LHCN-M2 (cell line): ENCODE data around the gene ATRNL1. TPM values are rescaled to one million over a fixed set of nuclear protein-coding genes. Genes with fewer than 3 reads are reported as not detected.
"Not testable (repeated sequence)": the region's sequence is repeated elsewhere in the genome, so short reads cannot be mapped to it uniquely, and the experiment has no call there.

Experiments
- DNase-seq: peaks from one replicate; pipeline ENCODE4 v3.0.0-alpha.2; 2012; ENCODE audit warnings: low read depth
- total RNA-seq: library from RNA; depleted of rRNA; stranded (reverse); fragments of >200 nt; gene quantifications from 2 replicates; pipeline ENCODE4 v1.2.3, GENCODE V29; 2014

ATRNL1 gene
- total RNA-seq, 1 experiment from 2014 or later = 13.1 TPM

DNA sequence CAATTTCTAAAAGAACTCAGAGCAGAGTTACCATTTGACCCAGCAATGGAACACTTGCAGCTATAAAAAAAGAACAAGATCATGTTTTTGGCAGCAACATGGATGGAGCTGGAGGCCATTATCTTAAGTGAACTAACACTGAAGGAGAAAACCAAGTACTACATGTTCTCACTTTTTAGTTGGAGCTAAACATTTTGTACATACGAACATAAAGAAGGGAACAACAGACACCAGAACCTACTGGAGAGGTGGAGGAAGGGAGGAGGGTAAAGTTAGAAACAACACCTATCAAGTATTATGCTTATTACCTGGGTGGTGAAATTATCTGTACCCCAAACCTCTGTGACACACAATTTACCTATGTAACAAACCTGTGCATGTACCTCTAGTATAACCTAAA, 329.5 kb downstream of the ATRNL1 start:
- no peak for DNase-seq

- DNase-seq = no peak
Measured at GRCh38 chr10:115427611-115428010, 334.4 kb downstream of the ATRNL1 start.

- peak; percentile 66 for DNase-seq
Measured at GRCh38 chr10:115432188-115432819, 339.1 kb downstream of the ATRNL1 start.

GRCh38 chr10:115436999-115437398, 343.8 kb downstream of the ATRNL1 start:
- DNase-seq = no peak

DNA sequence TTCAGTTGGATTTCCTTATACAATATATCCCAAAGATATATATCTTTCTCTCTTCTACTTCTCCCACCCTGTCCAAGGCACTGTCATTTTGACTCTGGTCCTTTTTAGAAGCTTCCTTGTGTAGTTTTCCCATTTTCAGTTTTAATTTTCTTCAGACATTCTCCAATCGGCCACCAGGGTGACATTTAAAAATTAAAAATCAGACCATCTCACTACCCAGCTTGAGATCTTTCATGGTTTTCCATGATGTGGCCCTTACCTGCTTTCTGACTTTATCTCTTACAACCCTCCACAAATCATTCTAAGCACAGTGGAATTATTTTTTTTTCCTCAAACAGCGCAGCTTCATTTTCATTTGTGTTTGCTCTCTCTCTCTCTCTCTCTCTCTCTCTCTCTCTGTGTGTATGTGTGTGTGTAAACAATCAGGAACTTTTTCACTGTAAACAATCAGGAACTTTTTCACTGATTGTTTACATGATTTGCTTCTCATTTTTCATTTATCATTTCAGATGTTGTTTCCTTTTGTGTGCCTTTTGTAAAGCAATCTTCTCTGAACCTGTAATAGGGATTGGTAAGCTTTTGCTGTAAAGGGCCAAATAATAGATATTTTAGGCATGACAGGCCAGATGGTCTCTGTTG, 348.9 kb downstream of the ATRNL1 start:
- DNase-seq = no peak

DNA sequence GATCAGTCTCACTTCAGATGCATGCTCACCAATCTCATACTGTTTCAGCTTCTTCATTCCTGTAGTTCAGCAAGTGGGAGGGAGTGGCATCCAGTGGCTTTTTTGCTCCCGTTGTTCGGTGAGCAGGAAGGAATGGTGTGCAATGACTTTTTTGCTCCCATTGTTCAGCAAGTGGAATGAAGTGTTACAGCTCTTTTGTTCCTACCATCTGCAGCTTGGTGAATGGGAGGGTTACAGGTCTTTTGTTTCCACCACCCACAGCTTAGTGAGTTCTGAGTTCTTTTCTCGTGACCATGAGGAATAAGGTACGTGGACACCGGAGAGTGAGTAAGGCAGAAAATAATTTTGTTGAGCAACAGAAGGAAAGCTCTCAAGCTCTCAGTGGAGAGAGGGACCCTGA, 363.6 kb downstream of the ATRNL1 start:
- no peak for DNase-seq

GRCh38 chr10:115483294-115483693, 390.1 kb downstream of the ATRNL1 start:
- DNase-seq = no peak

DNA sequence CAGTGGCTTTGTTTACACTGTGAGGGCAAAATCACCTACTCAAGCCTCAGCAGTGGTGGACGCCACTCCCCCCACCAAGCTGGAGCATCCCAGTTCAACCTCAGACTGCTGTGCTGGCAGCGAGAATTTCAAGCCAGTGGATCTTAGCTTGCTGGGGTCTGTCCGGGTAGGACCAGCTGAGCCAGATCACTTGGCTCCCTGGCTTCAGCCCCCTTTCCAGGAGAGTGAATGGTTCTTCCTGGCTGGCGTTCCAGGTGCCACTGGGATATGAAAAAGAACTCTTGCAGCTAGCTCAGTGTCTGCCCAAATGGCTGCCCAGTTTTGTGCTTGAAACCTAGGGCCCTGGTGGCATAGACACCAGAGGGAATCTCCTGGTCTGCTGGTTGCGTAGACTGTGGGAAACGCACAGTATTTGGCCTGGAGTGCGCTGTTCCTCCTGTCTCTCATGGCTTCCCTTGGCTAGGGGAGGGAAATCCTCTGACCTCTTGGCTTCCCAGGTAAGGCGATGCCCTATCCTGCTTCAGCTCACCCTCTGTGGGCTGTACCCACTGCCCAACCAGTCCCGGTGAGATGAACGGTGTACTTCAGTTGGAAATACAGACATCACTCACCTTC, 398.5 kb downstream of the ATRNL1 start:
- no peak for DNase-seq

DNA sequence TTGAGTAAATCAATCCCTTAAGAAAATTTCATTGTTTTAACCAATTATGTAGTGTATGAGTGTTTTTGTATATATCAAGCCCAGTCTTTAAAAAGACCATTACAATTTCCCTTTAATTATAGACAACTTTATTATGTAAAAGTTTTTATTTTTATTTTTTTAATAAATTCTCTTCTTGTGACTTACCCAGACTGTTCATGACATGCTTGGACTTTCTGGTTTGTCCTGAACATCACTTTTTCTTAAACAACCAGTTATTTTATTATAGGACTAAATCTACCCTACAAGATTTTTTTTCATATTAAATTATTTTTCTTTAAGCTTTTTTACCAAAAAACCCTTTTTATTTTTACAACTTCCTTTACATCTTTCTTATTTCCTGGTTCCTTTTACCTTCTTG, 410.4 kb downstream of the ATRNL1 start:
- peak; percentile 44 for DNase-seq

DNA sequence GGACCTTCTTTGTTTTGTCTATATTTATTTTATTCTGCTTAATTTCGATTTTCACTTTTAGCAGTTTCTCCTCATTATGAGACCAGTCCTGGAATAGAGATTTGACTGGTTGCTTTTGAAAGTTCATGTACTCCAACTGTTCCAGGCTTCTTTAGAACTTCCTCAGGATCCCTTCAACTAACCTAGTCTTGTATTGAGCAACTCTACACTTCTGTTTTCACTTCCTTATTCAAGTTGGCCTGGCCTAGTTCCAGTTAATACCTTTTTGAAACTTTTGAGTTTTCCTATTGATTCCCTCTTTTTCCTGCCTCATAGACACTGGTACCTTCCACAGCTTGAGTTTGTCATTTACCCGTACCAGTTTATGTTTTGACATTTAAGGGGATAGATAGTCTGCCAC, 421.7 kb downstream of the ATRNL1 start:
- DNase-seq = no peak

- no peak for DNase-seq
Measured at GRCh38 chr10:115525141-115525540, 432.0 kb downstream of the ATRNL1 start.

- not testable (repeated sequence) for DNase-seq
Measured at GRCh38 chr10:115527682-115528081, 434.5 kb downstream of the ATRNL1 start.

DNA sequence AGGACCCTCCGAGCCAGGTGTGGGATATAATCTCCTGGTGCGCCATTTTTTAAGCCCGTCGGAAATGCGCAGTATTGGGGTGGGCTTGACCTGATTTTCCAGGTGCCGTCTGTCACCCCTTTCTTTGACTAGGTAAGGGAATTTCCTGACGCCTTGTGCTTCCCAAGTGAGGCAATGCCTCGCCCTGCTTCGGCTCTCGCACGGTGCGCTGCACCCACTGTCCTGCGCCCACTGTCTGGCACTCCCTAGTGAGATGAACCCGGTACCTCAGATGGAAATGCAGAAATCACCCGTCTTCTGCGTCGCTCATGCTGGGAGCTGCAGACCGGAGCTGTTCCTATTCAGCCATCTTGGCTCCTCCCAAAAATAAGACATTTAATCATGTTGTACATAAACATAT, 443.2 kb downstream of the ATRNL1 start:
- DNase-seq = not testable (repeated sequence)

DNA sequence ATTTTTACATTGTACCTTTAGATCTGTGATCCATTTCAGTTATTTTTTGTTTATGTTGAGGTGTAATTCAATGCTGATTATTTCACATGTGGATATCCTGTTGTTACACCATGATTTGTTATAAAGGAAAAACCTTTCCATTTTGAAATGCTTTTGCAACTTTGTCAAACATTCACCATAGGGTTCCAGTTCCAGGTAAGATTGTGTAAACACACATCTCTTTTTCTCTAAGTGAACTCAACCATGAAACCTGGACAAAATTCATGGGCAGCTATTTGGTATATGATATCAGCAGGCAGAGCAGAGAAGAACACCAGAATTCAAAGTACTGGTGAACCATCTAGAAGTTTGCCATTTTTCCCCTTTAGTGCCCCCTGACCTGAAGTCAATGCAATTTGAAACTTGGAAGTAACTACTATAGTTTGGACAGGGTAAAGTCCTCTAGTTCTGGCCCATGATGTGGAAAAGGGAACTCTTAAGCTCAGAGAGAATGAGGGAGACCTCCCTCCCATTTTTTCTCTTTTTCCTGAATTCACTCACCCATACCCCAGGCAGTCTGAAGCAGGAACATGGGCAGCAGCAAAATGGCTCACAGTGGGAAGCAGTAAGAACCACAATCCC, 446.1 kb downstream of the ATRNL1 start:
- DNase-seq = no peak

DNA sequence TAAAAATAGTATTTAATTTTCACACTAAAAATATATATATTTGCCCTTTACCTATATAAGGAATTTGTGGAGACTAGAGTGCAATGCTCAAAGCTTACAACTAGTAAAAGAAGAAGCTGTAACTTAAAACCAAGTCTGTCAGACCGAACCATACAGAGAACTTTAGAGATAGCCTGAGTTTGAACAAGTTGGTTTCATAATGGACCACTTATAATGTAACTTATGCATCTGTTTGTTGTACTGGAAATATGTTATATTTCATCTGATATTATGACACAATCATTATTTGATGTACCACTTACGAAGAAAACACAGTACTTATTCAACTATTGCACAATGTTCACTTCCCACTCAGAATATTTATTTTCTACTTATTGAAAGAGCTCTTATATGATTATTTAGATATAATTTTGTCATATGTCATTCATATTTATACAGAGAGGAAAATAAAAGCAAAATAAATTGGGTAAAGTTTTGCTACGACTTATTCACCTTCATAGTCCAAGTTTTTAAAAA, 462.8 kb downstream of the ATRNL1 start:
- DNase-seq = no peak

DNA sequence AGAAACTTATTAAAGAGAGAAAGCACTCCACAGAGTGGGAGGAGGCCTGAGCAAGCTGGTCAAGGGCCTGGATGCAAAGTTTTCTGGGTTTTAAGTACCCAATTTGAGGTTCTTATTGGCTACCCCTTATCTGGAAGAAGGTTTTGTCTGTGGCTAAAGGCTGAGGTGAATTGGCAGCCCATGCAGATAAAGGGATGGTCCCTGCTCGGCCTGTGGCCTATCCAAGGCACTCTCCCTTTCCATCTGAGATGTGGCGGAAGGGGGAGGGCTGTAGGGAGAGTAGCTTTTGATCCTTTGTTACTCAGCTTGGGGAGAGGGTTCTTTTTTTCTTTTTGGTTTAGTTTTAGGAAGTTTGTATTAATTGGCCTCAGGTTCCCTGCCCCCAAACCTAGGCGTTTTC, 465.1 kb downstream of the ATRNL1 start:
- DNase-seq = no peak

DNA sequence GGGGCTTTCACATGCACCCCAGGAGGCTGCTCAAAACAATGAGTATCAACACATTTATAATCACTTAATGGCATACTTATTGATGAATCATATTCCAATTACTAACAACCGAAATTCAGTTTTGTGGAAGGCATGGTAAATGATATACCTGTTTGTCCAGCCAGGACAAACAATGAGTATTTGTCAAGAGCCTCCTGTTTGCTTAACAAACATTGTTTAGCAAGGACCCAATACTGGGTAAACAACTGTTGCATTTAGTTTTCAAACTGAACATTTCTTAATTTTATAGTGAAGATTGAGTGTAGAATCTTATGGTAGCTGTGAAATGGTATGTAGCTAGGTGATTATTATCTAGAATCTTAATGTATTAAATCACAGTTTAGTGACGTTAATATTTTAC, 473.7 kb downstream of the ATRNL1 start:
- no peak for DNase-seq

DNA sequence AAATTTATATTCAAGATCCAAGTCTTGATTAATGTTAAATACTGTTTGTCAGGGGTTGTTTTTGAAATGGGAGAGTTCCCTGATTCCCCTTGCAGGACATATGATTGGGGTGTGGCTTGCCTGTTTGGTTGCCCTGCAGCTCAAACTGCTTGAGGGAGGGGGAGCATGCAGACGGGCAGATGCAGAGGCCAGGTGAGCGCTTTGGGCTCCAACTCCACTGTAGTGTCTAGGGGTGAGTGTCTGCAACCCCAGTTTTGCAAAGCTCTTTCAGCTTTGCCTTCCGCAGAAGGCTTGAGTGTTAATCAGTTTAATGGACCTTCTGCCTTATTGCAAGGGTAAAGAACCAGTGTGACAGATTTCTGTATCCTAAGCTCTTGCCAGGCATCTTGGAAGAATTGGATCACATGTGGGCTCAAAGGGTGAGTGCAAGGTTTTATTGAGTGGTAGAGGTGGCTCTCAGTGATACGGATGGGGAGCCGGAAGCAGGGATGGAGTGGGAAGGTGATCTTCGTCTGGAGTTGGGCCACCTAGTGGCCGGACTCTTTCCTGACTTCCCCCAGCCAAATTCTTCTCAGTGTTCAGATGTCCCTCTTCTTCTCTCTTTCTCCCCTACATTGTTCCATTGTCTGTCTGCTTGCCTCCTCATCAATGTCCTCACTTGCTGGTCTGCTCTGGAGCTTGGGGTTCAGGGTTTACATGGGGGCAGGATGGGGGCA, 479.7 kb downstream of the ATRNL1 start:
- no peak for DNase-seq

DNA sequence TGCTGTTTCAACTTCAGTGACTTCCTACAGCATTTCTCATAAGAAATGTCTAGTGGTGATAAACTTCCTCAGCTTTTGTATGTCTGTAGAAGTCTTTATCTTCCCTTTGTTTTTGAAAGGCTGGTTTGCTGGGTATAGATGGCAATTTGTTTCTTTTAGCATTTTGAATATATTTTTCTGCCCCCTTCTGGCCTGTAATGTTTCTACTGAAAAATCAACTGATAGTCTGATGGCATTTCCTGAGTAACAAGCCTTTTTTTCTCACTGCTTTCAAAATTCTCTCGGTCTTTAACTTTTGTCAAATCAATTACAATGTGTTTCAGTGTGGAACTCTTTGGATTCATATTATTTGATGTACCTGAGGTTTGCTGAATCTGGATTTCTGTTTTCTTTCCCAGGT, 487.1 kb downstream of the ATRNL1 start:
- no peak for DNase-seq

DNA sequence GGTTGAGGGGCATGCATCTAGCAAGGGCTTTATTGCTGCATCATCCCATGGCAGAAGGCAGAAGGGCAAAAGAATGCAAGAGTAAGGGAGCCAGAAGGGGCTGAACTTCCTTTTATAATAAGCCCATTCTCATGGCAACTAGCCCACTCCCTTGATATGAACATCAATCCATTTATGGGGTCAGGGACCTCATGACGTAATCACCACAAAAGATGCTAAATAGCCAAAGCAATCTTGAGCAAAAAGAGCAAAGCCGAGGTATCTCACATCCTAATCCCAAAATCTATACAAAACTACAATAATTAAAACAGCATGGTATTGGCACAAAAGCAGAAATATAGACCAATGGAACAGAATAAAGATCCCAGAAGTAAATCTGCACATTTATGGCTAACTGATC, 499.9 kb downstream of the ATRNL1 start:
- no peak for DNase-seq

DNA sequence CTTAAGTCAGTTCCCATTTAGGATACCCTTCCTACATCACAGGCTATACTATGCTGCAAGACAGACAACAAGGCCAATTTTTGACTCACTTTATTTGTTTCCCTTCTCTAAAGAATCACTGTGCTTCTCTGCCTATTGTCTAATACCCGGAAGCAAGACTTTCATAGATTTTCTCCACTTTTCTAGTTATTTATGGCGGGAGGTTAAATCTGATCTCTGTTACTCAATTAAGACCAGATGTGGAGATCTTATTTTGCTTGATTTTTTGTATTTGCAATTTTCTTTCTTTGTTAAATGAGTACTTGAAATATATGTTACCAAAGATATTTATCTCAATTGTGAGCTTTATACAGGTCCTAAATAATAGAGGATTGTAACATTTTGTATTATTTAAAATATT, 511.5 kb downstream of the ATRNL1 start:
- DNase-seq = no peak

DNA sequence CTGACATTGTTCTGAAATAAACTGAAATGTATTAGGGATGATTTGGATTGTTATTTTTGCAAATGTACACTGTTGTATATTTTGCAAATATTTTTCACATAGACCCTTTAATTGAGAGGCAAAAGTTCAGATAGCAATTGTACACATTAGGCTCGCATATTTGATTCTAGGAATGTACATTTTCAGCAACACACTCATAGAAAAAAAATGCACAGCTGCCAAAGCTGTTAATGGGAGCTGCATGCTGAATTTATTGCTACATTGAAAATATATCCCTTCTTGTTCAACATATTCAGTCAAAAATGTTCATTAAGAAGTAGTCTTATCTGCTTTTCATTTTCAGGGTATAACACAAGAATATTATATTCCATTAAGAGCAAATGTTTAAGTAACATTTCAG, 512.9 kb downstream of the ATRNL1 start:
- peak; percentile 72 for DNase-seq
